GM12891 (cell line): ENCODE measurements around the gene USP36.
"Not testable (repeated sequence)": the region's sequence is repeated elsewhere in the genome, so short reads cannot be mapped to it uniquely, and the experiment has no call there.

Experiments used
- PAX5 ChIP-seq: IDR thresholded peaks from 2 replicates; pipeline ENCODE4 v1.6.1; 2011; ENCODE audit warnings: low read length, moderate library complexity, mild to moderate bottlenecking; ENCODE audit not compliant: insufficient read depth, severe bottlenecking
- POLR2A ChIP-seq: IDR thresholded peaks from 2 replicates; pipeline ENCODE4 v1.6.1; 2011; ENCODE audit warnings: low read depth, low read length, control low read depth
- POLR2AphosphoS5 ChIP-seq: IDR thresholded peaks from 2 replicates; pipeline ENCODE4 v1.6.1; 2011; ENCODE audit warnings: low read depth, low read length, control low read depth
- POU2F2 ChIP-seq: IDR thresholded peaks from 2 replicates; pipeline ENCODE4 v1.6.1; 2011; ENCODE audit warnings: low read depth, mild to moderate bottlenecking, control low read depth, low read length, moderate library complexity
- TAF1 ChIP-seq: IDR thresholded peaks from 2 replicates; pipeline ENCODE4 v1.6.1; 2011; ENCODE audit warnings: low read depth, low read length, control low read depth

- TF ChIP-seq POLR2AphosphoS5, POLR2A, TAF1, PAX5, POU2F2: not testable (repeated sequence)
These were observed 49.5 kb upstream of the USP36 start for GRCh38 chr17:78890096-78890495.
